Gastroesophageal sphincter (tissue), 3 donors: ENCODE measurements around the gene MAP3K10.

Experiments used
- EP300 ChIP-seq: sonication (generic); formaldehyde crosslinking; IDR thresholded peaks from one replicate; pipeline ENCODE4 v1.6.1; 2017; ENCODE audit warnings: antibody characterized with exemption, mild to moderate bottlenecking
- POLR2A ChIP-seq, 2 donors: fragments of 450-650 bp; IDR thresholded peaks; one replicate each; pipeline ENCODE4 v1.6.1; 2017; ENCODE audit warnings: antibody characterized with exemption in 2 of 2, mild to moderate bottlenecking in 2 of 2, moderate library complexity in 1 of 2
- POLR2AphosphoS5 ChIP-seq: sonication (generic); formaldehyde crosslinking; IDR thresholded peaks from one replicate; pipeline ENCODE4 v1.6.1; 2017; ENCODE audit warnings: antibody characterized with exemption
- TF ChIP-seq, protein P1 (sequence below), 4 experiments: fragments of 200-600 bp in 2 of 4; fragments of 450-650 bp in 2 of 4; sonication (generic) in 1 of 4; IDR thresholded peaks; one replicate each; pipeline ENCODE4 v1.5.1; 2017 to 2019; ENCODE audit warnings: antibody characterized with exemption in 4 of 4, mild to moderate bottlenecking in 2 of 4, moderate library complexity in 2 of 4

GRCh38 chr19:40221858-40222619 lies 30.8 kb downstream of the MAP3K10 start:
- TF ChIP-seq, protein P1, sequence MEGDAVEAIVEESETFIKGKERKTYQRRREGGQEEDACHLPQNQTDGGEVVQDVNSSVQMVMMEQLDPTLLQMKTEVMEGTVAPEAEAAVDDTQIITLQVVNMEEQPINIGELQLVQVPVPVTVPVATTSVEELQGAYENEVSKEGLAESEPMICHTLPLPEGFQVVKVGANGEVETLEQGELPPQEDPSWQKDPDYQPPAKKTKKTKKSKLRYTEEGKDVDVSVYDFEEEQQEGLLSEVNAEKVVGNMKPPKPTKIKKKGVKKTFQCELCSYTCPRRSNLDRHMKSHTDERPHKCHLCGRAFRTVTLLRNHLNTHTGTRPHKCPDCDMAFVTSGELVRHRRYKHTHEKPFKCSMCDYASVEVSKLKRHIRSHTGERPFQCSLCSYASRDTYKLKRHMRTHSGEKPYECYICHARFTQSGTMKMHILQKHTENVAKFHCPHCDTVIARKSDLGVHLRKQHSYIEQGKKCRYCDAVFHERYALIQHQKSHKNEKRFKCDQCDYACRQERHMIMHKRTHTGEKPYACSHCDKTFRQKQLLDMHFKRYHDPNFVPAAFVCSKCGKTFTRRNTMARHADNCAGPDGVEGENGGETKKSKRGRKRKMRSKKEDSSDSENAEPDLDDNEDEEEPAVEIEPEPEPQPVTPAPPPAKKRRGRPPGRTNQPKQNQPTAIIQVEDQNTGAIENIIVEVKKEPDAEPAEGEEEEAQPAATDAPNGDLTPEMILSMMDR (IDR thresholded peaks at IDR 0.05): peak in 3 of 4 experiments; percentile 90 to 97 (median 93)
- no peak for TF ChIP-seq POLR2A (IDR thresholded peaks at IDR 0.05)
- TF ChIP-seq POLR2AphosphoS5: no peak
- TF ChIP-seq EP300: no peak
